Dermis blood vessel endothelial cell (primary cell): ENCODE data around the gene TCF25. TPM values are rescaled to one million over a fixed set of nuclear protein-coding genes. Genes with fewer than 3 reads are reported as not detected.
A peak's percentile ranks its signal among the peaks of the same experiment; 100 is the strongest.

ENCODE experiments used
- DNase-seq: peaks from one replicate; pipeline ENCODE4 v3.0.0; 2010
- total RNA-seq: library from RNA; depleted of rRNA; stranded (reverse); fragments of >200 nt; gene quantifications from 2 replicates; pipeline ENCODE4 v1.2.3, GENCODE V29; 2014

The TCF25 gene
- total RNA-seq, 1 donor from 2014 or later = 206 TPM

GRCh38 chr16:89949121-89949742 is 75.8 kb downstream of the TCF25 start:
- DNase-seq = no peak

DNA sequence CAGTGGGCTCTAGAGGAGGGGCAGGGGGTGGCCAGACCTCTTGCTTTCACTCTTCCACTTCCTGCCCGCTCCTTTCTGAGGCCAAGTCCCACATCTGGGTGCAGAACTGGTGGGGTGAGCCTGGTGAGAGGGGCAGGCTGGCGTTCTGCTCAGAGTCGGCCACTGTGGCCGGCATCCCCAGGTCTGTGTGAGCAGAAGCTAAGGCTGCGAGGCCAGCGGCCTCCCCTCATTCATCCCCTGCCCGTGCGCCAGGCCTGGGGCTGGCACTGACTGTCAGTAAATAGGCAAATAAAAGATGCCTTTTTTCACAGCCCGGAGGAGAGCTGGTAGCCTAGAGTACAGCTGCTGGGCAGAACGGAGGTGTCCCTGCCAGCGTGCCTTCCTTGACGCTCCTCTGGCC is 76.4 kb downstream of the TCF25 start:
- DNase-seq = no peak

GRCh38 chr16:89951509-89951908 is 78.1 kb downstream of the TCF25 start:
- no peak for DNase-seq

GRCh38 chr16:89952049-89952448 is 78.7 kb downstream of the TCF25 start:
- no peak for DNase-seq

DNA sequence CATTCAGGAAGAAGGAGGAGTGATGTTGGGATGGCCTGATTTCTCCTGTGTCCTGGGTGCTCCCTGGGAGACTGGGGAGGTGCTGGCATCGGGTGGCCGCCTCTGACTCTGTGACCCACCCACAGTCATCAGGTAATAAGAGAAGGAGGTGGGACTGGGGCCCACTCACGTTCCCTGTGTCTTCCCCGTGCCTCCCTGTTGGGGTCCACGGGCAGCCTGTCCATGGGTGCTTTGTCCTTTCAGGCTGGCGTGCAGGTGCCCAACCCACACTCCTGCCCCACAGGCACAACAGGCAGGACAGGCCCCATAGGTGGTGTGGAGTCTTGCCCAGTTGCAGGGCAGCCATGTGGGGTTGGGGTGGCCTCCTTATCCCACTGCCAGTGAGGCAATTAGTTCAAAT is 79.2 kb downstream of the TCF25 start:
- DNase-seq = no peak

- no peak for DNase-seq
Observed at GRCh38 chr16:89953671-89954406, 80.4 kb downstream of the TCF25 start.

GRCh38 chr16:89954462-89954861 is 81.1 kb downstream of the TCF25 start:
- DNase-seq = no peak

GRCh38 chr16:89955001-89955685 is 81.8 kb downstream of the TCF25 start:
- no peak for DNase-seq

DNA sequence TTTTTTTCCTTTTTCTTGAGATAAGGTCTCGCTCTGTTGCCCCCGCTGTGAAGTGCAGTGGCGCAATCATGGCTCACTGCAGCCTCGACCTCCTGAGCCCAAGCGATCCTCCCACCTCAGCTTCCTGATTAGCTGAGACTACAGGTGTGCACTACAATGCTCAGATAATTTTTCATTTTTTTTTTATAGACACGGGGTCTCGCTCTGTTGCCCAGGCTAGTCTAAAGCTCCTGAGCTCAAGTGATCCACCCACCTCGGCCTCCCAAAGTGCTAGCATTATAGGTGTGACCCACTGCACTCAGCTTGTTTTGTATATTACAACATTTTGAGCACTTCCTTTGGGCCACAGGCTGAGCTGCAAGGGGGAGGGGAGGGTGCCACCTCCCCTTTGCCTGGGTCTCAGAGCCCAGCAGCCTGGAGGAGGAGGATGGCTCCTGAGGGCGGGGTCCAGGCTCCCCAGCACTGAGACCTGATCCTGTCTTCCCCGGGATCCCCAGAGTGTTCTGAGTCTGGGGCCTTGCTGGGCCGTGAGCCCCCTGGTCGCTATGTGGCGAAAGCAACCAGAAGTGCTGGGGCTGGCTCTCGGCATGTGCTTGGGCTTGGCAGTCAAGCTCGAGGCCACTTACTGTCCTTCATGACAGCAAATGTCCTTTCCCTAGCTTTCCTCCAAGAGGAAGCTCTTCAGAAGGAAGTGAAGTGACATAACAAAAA is 83.3 kb downstream of the TCF25 start:
- no peak for DNase-seq

DNA sequence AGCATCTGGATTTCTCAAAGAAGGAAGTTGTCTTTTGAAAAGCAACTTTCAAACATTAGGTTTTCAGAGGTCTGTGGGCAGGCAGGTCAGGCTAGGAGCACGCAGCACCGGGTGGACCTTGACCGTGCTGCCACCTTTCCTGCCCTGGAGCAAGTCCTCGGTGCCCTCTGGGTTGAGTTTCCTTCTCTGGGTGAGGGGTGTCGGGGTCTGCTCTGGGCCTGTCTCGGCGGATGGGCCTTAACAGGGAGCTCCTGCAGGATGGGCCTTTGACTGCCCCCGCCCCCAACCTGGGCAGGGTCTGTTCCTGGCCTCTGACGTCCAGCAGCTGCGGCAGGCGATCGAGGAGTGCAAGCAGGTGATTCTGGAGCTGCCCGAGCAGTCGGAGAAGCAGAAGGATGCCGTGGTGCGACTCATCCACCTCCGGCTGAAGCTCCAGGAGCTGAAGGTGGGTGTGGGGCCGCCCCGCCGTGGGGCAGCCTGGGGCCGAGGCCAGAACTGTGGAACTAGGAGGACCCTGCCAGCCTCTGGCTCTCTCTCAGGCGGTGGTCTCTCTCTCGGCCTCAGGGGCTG is 83.9 kb downstream of the TCF25 start:
- no peak for DNase-seq

GRCh38 chr16:89958068-89958467 is 84.7 kb downstream of the TCF25 start:
- DNase-seq = peak; percentile 49

DNA sequence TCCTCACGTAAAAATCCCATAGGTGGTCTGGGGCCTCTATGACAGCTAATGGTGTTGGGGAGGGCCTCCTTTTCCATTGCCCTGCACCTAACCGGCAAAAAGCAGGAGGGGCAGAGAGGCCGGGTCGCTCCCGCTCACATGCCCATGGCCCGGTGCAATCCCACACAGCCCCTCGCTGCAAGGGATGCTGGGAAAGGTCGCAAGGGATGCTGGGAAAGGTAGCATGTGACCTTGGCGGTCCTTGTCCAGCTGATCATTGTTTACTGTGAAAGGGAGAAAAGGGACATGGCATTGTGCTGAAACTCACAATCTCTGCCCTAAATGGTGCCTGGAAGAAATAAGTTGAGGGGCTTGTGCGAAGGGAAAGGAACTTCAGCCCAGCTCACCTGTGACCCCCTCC is 85.2 kb downstream of the TCF25 start:
- DNase-seq = no peak

GRCh38 chr16:89960966-89961365 is 87.6 kb downstream of the TCF25 start:
- DNase-seq = no peak

Other genes with a start within 250 kb of the TCF25 start
- 117 and 139 TPM in 2 replicates for gene CHMP1A, start 215.9 kb upstream of the TCF25 start, total RNA-seq
- gene SPATA33, start 215.8 kb upstream of the TCF25 start, total RNA-seq = 2.0 and 4.1 TPM in 2 replicates
- 48.2 and 71.1 TPM in 2 replicates for gene CDK10, start 186.9 kb upstream of the TCF25 start, total RNA-seq
- 19.1 and 36.6 TPM in 2 replicates for gene SPATA2L, start 171.9 kb upstream of the TCF25 start, total RNA-seq
- gene VPS9D1, start 152.7 kb upstream of the TCF25 start, total RNA-seq = 5.8 and 7.3 TPM in 2 replicates
- gene ZNF276, start 152.1 kb upstream of the TCF25 start, total RNA-seq = 27.4 and 44.2 TPM in 2 replicates
- 16.8 and 17.3 TPM in 2 replicates for gene FANCA, start 56.9 kb upstream of the TCF25 start, total RNA-seq
- gene SPIRE2, start 45.1 kb upstream of the TCF25 start, total RNA-seq = 2.1 and 2.7 TPM in 2 replicates
- 2.3 and 2.6 TPM in 2 replicates for gene MC1R, start 45.3 kb downstream of the TCF25 start, total RNA-seq
- gene TUBB3, start 49.8 kb downstream of the TCF25 start, total RNA-seq = 102 and 167 TPM in 2 replicates
- 120 and 125 TPM in 2 replicates for gene DEF8, start 75.2 kb downstream of the TCF25 start, total RNA-seq
- gene DBNDD1, start 145.9 kb downstream of the TCF25 start, total RNA-seq = 10.4 and 29.8 TPM in 2 replicates
- gene PRDM7, start 203.7 kb downstream of the TCF25 start, total RNA-seq = not detected in 2 replicates